Testis (tissue), 5 donors: Measurements from ENCODE around the gene SERAC1. TPM values are rescaled to one million over a fixed set of nuclear protein-coding genes. Genes with fewer than 3 reads are reported as not detected.
A peak's percentile ranks its signal among the peaks of the same experiment; 100 is the strongest.
"Not testable (repeated sequence)": the region's sequence is repeated elsewhere in the genome, so short reads cannot be mapped to it uniquely, and the experiment has no call there.

ENCODE experiments used
- DNase-seq: peaks from one replicate; pipeline ENCODE4 v3.0.0-alpha.2; 2019
- H3K27ac ChIP-seq, 2 donors: fragments of 200-600 bp; sonication (generic); one replicate each; pipeline ENCODE4 v1.5.1; 2019
- H3K27me3 ChIP-seq: fragments of 200-600 bp; sonication (generic); one replicate; pipeline ENCODE4 v1.5.1; 2019
- H3K36me3 ChIP-seq: fragments of 200-600 bp; sonication (generic); one replicate; pipeline ENCODE4 v1.5.1; 2017; ENCODE audit warnings: low read depth; ENCODE audit errors: missing control alignments
- H3K4me1 ChIP-seq: fragments of 200-600 bp; sonication (generic); one replicate; pipeline ENCODE4 v1.5.1; 2019
- H3K4me3 ChIP-seq, 2 donors: fragments of 200-600 bp; sonication (generic); one replicate each; pipeline ENCODE4 v1.5.1; 2017 to 2019
- H3K9me3 ChIP-seq: fragments of 200-600 bp; sonication (generic); one replicate; pipeline ENCODE4 v1.5.1; 2017
- CTCF ChIP-seq, 3 experiments: fragments of 450-650 bp in 2 of 3; fragments of 200-600 bp in 1 of 3; sonication (generic) in 1 of 3; IDR thresholded peaks; one replicate each; pipeline ENCODE4 v1.5.1; 2016 to 2019; ENCODE audit warnings: antibody characterized with exemption in 3 of 3, mild to moderate bottlenecking in 2 of 3, moderate library complexity in 1 of 3
- POLR2A ChIP-seq: fragments of 450-650 bp; IDR thresholded peaks from one replicate; pipeline ENCODE4 v1.6.1; 2017; ENCODE audit warnings: antibody characterized with exemption, mild to moderate bottlenecking, moderate library complexity
- WGBS, 2 donors: methylation state at CpG; one replicate each; pipeline ENCODE4 v1.1.5; 2018; 5-methylcytosine and 5-hydroxymethylcytosine counted together
- intact Hi-C: fragments of 100-400 bp; cut with DNase I; formaldehyde crosslinking; loops from one replicate; pipeline ENCODE4 v1.15.1; 2023; ENCODE audit warnings: low total_unique reads
- long read RNA-seq, 2 donors: transcript quantifications; one replicate each; lab custom pipeline, GENCODE V29; 2026
- polyA plus RNA-seq: library from polyadenylated mRNA; stranded (reverse); fragments of 350-450 nt; fragmentation: Illumina TruSeq; extraction: RNeasy Lipid Tissue Mini Kit (QIAGEN cat#74804); gene quantifications from one replicate; pipeline ENCODE4 v1.2.3, GENCODE V29; 2014; ENCODE audit warnings: low read depth, low replicate concordance; ENCODE audit not compliant: insufficient read depth
- total RNA-seq, 2 donors: library from RNA; depleted of rRNA; stranded (reverse); fragments of >200 nt; gene quantifications; one replicate each; pipeline ENCODE4 v1.2.3, GENCODE V29; 2016

Gene SERAC1
- 10 to 100 TPM in 1 of 2 donors, 1 to 10 TPM in 1; 9.8 to 20.2 TPM for total RNA-seq
- polyA plus RNA-seq = 15.2 TPM
- long read RNA-seq, donor 1, partial matches to known transcripts = 47 of 191 reads
- long read RNA-seq, donor 1, other reads (novel, unspliced or antisense) = 143 of 191 reads
- long read RNA-seq, donor 2 = 0 reads

GRCh38 chr6:158168040-158168289, at the start of gene SERAC1:
SERAC1 (minus strand) TSS chr6:158168262; CDS start chr6:158158363, 9,899 bp downstream.
- no peaks in the 10 kb centered on the region for H3K36me3 ChIP-seq
- intact Hi-C loops = no loop called here
- WGBS, 2 donors = 0% methylated on average over 1 to 11 of the region's 29 CpGs
- H3K27ac ChIP-seq = peak within 1 kb of the TSS; percentile 94 to 99
- H3K27me3 ChIP-seq = no peaks in the 10 kb centered on the region
- H3K4me3 ChIP-seq = peak within 1 kb of the TSS; percentile 77 to 91
- TF ChIP-seq CTCF (IDR thresholded peaks at IDR 0.05) = no peak
- no peak for TF ChIP-seq POLR2A
- DNase-seq = no peak
- H3K4me1 ChIP-seq = no peaks in the 10 kb centered on the region
- no peaks in the 10 kb centered on the region for H3K9me3 ChIP-seq

GRCh38 chr6:158213925-158214674, 46.0 kb upstream of the SERAC1 start:
- no peak overlapping the region for H3K27ac ChIP-seq
- no peak overlapping the region for H3K4me3 ChIP-seq
- H3K9me3 ChIP-seq = no peaks in the 10 kb centered on the region
- no peaks in the 10 kb centered on the region for H3K27me3 ChIP-seq
- intact Hi-C loops = no loop called here
- H3K36me3 ChIP-seq = no peaks in the 10 kb centered on the region
- DNase-seq = peak; percentile 85
- H3K4me1 ChIP-seq = no peaks in the 10 kb centered on the region
- TF ChIP-seq CTCF (IDR thresholded peaks at IDR 0.05) (peak; percentile 42 to 64 (median 56)), POLR2A (no peak)
- 16 to 21% methylated on average over 7 of the region's 7 CpGs for WGBS, 2 donors

GRCh38 chr6:158211273-158212055, 43.4 kb upstream of the SERAC1 start:
- Histone ChIP-seq H3K9me3 (no peaks in the 10 kb centered on the region), H3K4me3 (no peak overlapping the region), H3K27me3 (no peaks in the 10 kb centered on the region), H3K36me3 (no peaks in the 10 kb centered on the region), H3K27ac (no peak overlapping the region), H3K4me1 (no peaks in the 10 kb centered on the region)
- TF ChIP-seq CTCF (IDR thresholded peaks at IDR 0.05) = no peak
- TF ChIP-seq POLR2A = no peak
- intact Hi-C loops = no loop called here
- 86 to 90% methylated on average over 3 of the region's 3 CpGs for WGBS, 2 donors
- DNase-seq = no peak

- H3K36me3 ChIP-seq, H3K9me3 ChIP-seq, intact Hi-C loops, H3K27ac ChIP-seq, H3K4me1 ChIP-seq, H3K27me3 ChIP-seq, DNase-seq: not testable (repeated sequence)
- WGBS, 2 donors = 88% methylated on average over 47 of the region's 52 CpGs; no CpG with 5 or more reads in 1 of the 2 donors
- peak overlapping the region in 1 of 2 donors; percentile 26 for H3K4me3 ChIP-seq
Measured at GRCh38 chr6:158209582-158210333, 41.7 kb upstream of the SERAC1 start.

GRCh38 chr6:158208226-158209030, 40.4 kb upstream of the SERAC1 start:
- H3K27ac ChIP-seq, H3K27me3 ChIP-seq, DNase-seq, H3K4me1 ChIP-seq, H3K9me3 ChIP-seq, H3K4me3 ChIP-seq, intact Hi-C loops, H3K36me3 ChIP-seq: not testable (repeated sequence)
- 77 to 83% methylated on average over 20 of the region's 20 CpGs for WGBS, 2 donors
